Activated T-cell treated with anti-CD3 and anti-CD28 coated beads, Interleukin-2, amount 50 U/mL, for 72 hours (primary cell): Measurements from ENCODE around the gene ZIC2. TPM values are rescaled to one million over a fixed set of nuclear protein-coding genes. Genes with fewer than 3 reads are reported as not detected.

Experiments used
- ATAC-seq, 2 donors: fragments of 150-1000 bp; cut with Tn5 transposase; replicated peaks in 1 of 2; 2 replicates each; pipeline ENCODE4 v1.10.0; 2021; ENCODE audit warnings: moderate library complexity in 2 of 2, mild to moderate bottlenecking in 1 of 2
- DNase-seq, 2 donors: peaks; one replicate each; pipeline ENCODE4 v3.0.0; 2021 to 2022; ENCODE audit warnings: mixed read lengths in 1 of 2
- H3K27ac Mint-ChIP-seq: one replicate; pipeline ENCODE4 v1.8.0; 2022; ENCODE audit warnings: mild to moderate bottlenecking, moderate library complexity, mixed read lengths
- H3K27me3 Mint-ChIP-seq: one replicate; pipeline ENCODE4 v1.8.0; 2022; ENCODE audit warnings: low read depth, mixed read lengths
- H3K36me3 Mint-ChIP-seq, 2 donors: one replicate each; pipeline ENCODE4 v1.8.0; 2022; ENCODE audit warnings: mixed read lengths in 2 of 2, mild to moderate bottlenecking in 1 of 2; ENCODE audit not compliant: insufficient read depth in 2 of 2
- H3K4me1 Mint-ChIP-seq: one replicate; pipeline ENCODE4 v1.8.0; 2022; ENCODE audit warnings: low read depth, mixed read lengths
- H3K4me3 Mint-ChIP-seq, 2 donors: one replicate each; pipeline ENCODE4 v1.8.0; 2022; ENCODE audit warnings: mild to moderate bottlenecking in 2 of 2, mixed read lengths in 2 of 2, moderate library complexity in 2 of 2
- H3K9me3 Mint-ChIP-seq, 2 donors: one replicate each; pipeline ENCODE4 v1.8.0; 2022; ENCODE audit warnings: mixed read lengths in 2 of 2
- total RNA-seq, 2 donors: library from RNA; stranded (reverse); gene quantifications; one replicate each; pipeline ENCODE4 v1.2.3, GENCODE V29; 2022

ZIC2 gene
- total RNA-seq, 2 donors from 2014 or later, result 0.25 TPM; not detected in 1

DNA sequence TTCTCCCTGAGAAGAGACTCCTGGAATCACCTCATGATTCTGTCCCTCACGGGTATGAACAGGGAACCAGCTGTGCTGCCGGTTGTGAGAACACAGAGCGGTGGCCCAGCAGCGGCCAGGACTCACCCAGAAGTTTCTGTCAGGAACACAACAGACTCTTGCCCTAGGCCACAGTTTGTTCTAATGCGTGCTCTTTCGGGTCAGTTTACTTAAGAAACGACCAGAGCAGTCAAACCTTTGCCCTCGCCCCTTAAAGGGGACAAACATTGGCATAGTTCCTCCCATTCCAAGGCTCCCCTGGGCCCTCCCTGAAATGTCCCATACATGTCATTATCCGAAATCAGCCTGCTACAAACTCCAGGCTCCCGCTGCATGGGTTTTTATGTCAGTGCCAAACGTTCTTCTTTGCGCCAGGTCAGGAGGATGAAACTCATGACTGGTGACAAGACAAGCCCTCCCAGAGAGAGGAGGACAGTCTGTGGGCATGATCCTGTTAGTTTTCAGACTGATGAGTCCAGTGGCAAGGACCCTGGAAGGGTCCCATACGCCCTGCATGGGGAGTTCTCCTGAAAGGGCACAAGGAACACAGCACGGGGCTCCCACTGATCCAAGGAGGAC is 28.3 kb upstream of the ZIC2 start:
- no peaks in the 10 kb centered on the region for H3K9me3 Mint-ChIP-seq
- H3K27me3 Mint-ChIP-seq, result peaks cover 91% of the 10 kb centered on the region
- DNase-seq, result no peak
- peaks cover 0 to 3% of the 10 kb centered on the region in 2 donors for H3K36me3 Mint-ChIP-seq
- peaks cover 15% of the 10 kb centered on the region for H3K4me1 Mint-ChIP-seq
- no peak overlapping the region for H3K27ac Mint-ChIP-seq
- H3K4me3 Mint-ChIP-seq, result no peak overlapping the region
- no peak for ATAC-seq

DNA sequence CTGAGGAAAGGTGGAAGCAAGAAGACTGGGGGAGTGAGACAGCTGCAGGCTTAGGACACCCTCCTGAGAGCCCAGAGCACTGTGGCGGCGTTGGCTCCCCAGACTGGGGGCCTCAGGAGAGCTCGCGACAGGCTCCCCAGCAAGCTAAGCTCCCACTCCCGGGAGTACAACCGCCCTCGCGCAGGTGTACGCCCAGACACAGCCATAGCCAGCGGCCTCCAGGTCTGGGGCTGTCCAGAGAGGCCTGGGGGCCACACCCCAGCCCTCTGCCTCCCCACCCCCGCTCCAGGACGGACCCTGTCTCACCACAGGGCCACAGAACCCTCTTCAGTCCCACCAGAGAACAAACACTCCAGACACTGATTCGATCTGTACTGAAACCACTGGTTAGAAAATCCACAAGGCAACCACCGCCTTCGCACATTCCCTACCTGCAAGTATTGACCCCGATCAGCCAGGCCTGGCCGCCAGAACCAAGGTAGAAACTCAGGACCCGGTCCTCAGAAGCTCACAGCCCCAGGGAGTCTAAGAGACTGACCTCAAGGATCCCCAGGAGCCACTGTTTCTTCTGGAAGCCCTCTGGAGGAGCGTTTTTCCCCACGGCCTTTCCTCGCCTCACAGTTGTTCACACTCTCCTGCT is 26.4 kb upstream of the ZIC2 start:
- H3K4me3 Mint-ChIP-seq, result no peak overlapping the region
- H3K4me1 Mint-ChIP-seq, result peaks cover 24% of the 10 kb centered on the region
- H3K36me3 Mint-ChIP-seq, result peaks cover 0 to 6% of the 10 kb centered on the region in 2 donors
- ATAC-seq (no peak), DNase-seq (no peak)
- no peak overlapping the region for H3K27ac Mint-ChIP-seq
- H3K27me3 Mint-ChIP-seq, result peaks cover 90% of the 10 kb centered on the region
- no peaks in the 10 kb centered on the region for H3K9me3 Mint-ChIP-seq

DNA sequence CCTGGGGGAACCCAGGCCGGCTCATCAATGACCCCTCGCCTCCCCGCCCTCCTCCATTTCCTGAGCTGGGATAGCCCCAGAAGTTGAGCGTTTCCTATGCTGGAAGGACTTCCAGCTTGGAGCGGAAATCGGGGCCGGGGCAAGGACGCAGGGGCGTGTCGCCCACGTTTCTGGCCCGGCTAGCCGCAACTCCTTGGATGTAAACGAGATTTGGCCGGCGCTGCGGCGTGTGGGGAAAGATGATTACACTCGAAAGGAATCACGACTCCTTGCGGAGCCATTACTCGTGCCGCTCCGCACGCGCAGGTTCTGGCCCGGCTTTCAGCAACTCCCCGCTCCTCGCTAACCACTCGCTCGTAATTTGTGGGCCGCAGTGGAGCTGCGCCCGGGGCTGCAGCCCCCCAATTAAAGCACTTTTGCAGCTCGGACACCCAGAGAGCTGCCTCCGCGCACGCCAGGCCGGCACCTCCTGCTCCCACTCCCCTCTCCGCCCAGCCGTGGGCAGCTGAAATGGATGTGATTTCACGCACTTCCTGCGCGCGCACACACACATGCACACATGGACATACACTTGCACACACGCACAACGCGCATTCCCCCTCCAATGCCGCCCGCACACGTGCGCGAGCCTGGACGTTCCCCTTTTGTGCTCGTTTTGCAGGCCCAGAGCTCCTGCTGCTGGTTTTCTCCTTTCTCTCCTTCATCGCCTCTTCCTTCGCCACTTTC is 25.7 kb upstream of the ZIC2 start:
- DNase-seq (no peak), ATAC-seq (no peak)
- H3K27ac Mint-ChIP-seq, result no peak overlapping the region
- H3K4me1 Mint-ChIP-seq, result peaks cover 24% of the 10 kb centered on the region
- peak overlapping the region; percentile 70 to 77 for H3K4me3 Mint-ChIP-seq
- peaks cover 0 to 6% of the 10 kb centered on the region in 2 donors for H3K36me3 Mint-ChIP-seq
- no peaks in the 10 kb centered on the region for H3K9me3 Mint-ChIP-seq
- H3K27me3 Mint-ChIP-seq, result peaks cover 90% of the 10 kb centered on the region

DNA sequence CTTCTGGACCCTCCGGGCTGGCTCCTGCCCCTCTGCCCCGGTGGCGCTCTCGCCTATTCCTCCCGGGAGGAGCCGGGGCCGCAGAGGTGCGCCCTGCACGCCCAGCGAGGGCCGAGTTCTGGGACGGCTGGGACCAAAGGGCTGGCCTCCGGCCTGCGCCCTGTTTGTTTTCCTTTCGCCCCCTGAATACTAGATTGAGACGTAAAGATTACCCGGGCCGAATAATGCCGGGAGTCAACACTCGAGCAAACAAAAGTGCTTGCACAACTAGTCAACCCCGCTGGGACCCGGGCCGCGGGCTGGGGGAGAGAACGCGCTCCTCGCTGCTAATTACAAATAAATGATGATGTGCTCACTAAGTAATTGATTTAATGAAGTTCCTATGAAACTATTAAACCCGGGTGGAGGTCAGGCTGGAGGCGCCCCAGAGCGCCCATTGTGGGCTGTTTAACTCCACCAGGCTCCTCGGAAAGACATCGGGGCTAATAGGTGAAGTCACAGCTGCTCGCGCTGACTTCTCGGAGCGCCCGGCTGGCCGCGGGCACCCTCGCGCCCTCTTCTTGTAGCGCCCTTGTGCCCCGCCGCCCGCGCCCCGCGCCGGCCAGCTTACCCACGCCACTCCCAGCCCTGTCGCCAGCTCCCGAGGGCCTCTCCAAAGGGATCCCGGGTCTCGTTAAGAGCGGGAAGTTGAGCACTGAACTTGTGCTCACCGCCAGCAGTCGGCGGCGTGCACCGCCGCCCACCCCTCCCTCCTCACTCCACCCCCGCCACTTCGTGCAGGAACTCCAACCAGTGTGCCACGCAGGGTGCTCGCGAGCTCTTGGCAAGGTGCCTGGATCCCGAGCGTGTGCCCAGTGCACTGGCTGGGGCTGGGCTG is 24.9 kb upstream of the ZIC2 start:
- Mint-ChIP-seq H3K4me3 (peak overlapping the region; percentile 70 to 77), H3K4me1 (peaks cover 24% of the 10 kb centered on the region), H3K27ac (no peak overlapping the region), H3K9me3 (no peaks in the 10 kb centered on the region), H3K36me3 (peaks cover 0 to 6% of the 10 kb centered on the region in 2 donors), H3K27me3 (peaks cover 92% of the 10 kb centered on the region)
- no peak for DNase-seq
- peak in 1 of 2 donors; percentile 39 for ATAC-seq

DNA sequence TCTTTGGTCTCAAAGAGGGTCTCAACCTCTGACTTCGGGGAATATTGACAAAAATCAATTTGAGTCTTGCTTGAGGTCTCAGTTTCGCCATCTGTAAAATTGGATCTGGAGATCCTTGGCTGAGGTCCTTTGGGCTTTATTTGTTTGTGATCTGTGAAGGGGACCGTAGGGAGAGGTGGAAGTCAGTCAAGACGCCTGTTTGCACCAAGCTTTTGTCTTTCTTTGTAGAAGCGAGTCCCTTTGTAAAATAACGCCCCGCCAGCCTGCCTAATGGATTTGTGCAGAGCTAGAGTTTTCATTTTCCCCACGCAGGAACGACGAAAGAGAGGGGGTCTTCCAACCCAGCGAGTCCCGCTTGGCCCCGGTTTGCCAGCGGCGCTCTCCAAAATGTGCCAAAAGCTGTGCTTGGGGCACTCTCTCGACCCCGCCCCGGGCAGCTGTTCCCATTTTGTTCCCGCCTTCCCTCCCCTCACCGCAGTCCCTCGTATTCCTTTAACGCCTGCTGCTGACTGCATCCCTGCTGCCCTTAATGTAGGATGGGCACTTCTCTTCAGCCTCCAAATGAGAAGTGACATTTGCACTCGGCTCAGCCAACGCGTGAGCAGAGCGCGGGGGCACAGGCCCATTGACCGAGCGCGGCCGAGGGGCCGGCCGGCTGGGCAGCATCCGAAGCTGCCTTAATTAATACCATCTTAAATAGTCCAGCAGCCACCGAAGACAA is 23.0 kb upstream of the ZIC2 start:
- peaks cover 24% of the 10 kb centered on the region for H3K4me1 Mint-ChIP-seq
- H3K9me3 Mint-ChIP-seq, result no peaks in the 10 kb centered on the region
- peaks cover 86% of the 10 kb centered on the region for H3K27me3 Mint-ChIP-seq
- peak overlapping the region; percentile 75 for H3K27ac Mint-ChIP-seq
- ATAC-seq (no peak), DNase-seq (no peak)
- H3K36me3 Mint-ChIP-seq, result peaks cover 0 to 6% of the 10 kb centered on the region in 2 donors
- H3K4me3 Mint-ChIP-seq, result peak overlapping the region; percentile 42 to 63

DNA sequence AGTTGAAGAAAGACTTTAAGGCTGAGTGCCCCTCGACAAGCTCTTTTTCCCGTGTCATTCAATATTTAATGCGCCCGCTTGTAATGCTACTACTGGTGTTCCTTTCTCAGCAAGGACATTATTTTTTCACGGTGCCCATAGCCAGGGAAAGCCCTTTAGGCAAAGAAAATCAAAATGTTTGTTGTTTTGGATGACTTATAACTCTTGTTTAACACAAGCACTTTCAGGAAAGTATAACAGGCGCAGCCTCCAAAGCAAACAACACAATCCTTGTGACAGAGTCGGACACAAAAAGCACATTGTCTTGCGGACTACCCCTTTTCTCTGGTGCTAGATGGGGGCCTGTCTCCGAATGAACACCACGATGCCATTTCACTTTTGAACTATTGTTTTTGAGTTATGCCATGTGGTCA is 22.5 kb upstream of the ZIC2 start:
- H3K27ac Mint-ChIP-seq, result peak overlapping the region; percentile 75
- H3K4me3 Mint-ChIP-seq, result peak overlapping the region; percentile 42 to 63
- DNase-seq (no peak), ATAC-seq (no peak)
- peaks cover 0 to 6% of the 10 kb centered on the region in 2 donors for H3K36me3 Mint-ChIP-seq
- peaks cover 85% of the 10 kb centered on the region for H3K27me3 Mint-ChIP-seq
- H3K9me3 Mint-ChIP-seq, result no peaks in the 10 kb centered on the region
- peaks cover 24% of the 10 kb centered on the region for H3K4me1 Mint-ChIP-seq

DNA sequence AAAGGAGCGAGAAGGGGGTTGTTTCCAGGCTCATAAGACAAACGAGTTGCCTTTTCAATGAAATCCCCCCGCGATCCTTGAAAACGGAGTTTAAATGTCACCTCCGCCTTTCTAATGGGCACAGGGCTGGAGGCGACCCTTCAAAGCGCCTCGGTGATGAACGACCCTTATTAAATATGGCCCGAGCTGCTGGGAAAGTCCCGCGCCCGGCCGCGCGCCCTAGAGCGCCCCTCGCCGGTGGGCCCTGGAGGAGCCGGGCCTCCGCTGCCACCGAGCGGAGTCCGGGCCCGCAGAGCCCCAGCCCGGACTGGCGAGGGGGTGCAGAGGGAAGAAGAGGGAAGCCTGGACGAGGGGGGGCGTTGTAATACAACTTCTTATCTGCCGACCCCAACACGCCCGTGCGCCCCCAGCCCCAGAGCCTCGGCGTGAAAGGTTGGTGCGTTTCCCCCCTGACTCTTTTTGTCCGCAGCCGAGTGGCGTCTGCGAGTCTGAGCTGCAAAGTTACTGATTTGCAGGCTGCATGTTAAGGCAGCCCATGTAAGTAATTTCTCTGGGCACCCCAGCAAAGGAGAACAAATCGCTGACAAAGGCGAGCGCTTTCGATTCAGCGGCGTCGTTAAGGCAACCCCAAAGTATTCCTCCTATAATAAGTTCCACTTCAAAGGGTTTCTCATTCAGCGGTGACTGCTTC is 21.9 kb upstream of the ZIC2 start:
- Mint-ChIP-seq H3K27me3 (peaks cover 85% of the 10 kb centered on the region), H3K27ac (no peak overlapping the region), H3K4me3 (peak overlapping the region; percentile 62 to 68), H3K9me3 (no peaks in the 10 kb centered on the region), H3K36me3 (peaks cover 0 to 6% of the 10 kb centered on the region in 2 donors), H3K4me1 (peaks cover 24% of the 10 kb centered on the region)
- no peak for DNase-seq
- no peak for ATAC-seq

DNA sequence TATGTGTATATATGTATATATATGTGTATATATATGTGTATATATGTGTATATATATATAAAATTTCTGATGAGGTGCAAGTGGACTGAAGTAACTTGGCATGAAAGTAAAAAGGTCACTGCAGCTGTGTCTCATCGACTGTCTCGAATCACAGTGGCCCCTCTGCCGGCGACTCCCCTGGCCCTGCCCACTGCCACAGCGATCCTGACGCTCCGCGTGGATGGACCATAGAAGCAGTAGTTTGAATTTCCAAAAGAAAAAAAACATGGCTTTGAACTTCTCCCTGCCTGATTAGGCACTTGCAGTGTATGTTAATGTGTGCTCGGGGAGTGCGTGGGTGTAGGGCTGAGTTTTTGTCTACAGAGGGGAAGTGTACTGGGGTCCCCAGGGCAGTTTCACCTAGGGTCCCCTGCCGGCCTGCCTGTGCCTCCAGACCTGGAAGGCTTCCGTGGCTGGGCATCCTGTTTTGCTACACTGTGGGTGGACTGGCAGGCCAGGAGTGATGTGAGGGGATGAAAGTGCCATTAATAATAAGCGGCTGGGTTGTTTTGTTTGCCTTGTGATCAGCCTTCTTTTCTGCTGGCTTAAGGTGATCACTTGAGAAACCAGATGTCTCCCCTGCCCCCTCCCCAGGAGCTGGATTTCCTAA is 20.8 kb upstream of the ZIC2 start:
- DNase-seq, result no peak
- Mint-ChIP-seq H3K4me3 (no peak overlapping the region), H3K36me3 (peaks cover 0 to 6% of the 10 kb centered on the region in 2 donors), H3K4me1 (peaks cover 21% of the 10 kb centered on the region), H3K27me3 (peaks cover 78% of the 10 kb centered on the region), H3K27ac (no peak overlapping the region), H3K9me3 (no peaks in the 10 kb centered on the region)
- no peak for ATAC-seq

DNA sequence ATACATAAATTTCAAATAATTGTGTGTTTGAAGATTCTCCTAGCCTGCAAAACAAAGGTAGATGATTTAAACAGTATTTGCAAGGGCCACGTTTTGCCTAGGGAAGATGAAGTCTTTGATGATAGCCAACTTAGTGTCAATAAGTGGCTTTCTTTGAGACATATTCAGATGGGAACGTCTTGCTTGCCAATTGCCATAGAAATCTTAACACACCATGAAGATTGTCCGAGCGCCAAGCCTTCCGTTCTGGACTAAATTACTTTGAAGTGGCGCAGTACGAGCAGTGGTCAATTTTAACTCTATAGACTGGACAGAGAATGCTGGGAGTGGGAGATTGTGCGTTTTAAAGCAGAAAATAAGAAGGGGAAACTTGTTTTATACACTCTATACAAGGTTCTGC is 19.9 kb upstream of the ZIC2 start:
- peaks cover 0 to 3% of the 10 kb centered on the region in 2 donors for H3K36me3 Mint-ChIP-seq
- no peak for DNase-seq
- no peak for ATAC-seq
- H3K9me3 Mint-ChIP-seq, result no peaks in the 10 kb centered on the region
- H3K27ac Mint-ChIP-seq, result no peak overlapping the region
- no peak overlapping the region for H3K4me3 Mint-ChIP-seq
- peaks cover 78% of the 10 kb centered on the region for H3K27me3 Mint-ChIP-seq
- peaks cover 13% of the 10 kb centered on the region for H3K4me1 Mint-ChIP-seq

DNA sequence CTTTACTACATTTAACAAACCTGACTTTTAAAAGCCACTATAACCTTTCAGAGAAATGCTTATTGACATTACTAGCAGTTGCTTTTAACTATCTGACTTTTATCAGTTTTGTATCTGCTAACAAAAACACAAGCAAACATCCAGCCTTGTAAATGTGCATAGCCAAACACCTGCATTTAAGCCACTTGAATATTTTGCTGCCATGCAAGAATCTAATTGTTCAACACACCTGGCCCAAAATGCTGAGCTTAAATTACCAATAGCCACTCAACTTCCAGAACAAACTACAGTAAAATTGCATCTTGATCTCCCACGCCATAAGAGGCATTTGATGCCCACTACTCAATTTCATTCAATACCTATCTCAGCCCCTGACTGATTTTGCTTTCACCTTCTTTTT is 19.3 kb upstream of the ZIC2 start:
- Mint-ChIP-seq H3K36me3 (peaks cover 0 to 3% of the 10 kb centered on the region in 2 donors), H3K4me3 (no peak overlapping the region), H3K9me3 (no peaks in the 10 kb centered on the region), H3K27me3 (peaks cover 78% of the 10 kb centered on the region), H3K4me1 (peaks cover 10% of the 10 kb centered on the region), H3K27ac (no peak overlapping the region)
- DNase-seq, result no peak
- ATAC-seq, result no peak

DNA sequence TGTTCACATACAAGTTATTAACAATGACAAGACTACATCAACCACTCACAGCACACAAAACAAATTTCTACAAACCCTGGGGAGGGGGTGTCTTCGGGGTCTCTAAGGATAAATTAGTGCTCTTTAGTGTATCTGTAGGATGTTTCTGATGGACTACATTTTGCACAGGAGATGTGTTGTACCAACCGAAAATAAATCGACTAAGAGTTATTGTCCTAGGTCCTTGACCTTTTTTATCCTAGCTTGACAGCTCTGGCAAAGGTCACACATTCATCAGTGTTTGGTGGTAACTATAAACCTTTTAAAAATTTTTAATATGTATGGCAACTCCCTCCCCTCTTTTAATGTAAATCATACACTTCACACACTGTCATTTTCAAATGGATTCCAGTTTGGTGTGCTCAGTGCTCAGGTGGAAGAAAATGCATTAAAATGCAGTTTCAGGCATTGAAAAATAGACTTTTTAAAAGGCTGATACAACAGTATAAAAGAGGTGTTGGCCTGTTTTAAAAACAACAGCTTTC is 17.7 kb upstream of the ZIC2 start:
- Mint-ChIP-seq H3K4me3 (no peak overlapping the region), H3K27ac (no peak overlapping the region), H3K36me3 (peaks cover 2 to 7% of the 10 kb centered on the region in 2 donors)

More for the DNA sequence above, 17.7 kb upstream of the ZIC2 start:
- ATAC-seq (no peak), DNase-seq (no peak)
- Mint-ChIP-seq H3K9me3 (no peaks in the 10 kb centered on the region), H3K27me3 (peaks cover 71% of the 10 kb centered on the region), H3K4me1 (peaks cover 17% of the 10 kb centered on the region)
